Fibroblast of lung (primary cell): ENCODE data around the gene METRNL. TPM values are rescaled to one million over a fixed set of nuclear protein-coding genes. Genes with fewer than 3 reads are reported as not detected.
"Not testable (repeated sequence)": the region's sequence is repeated elsewhere in the genome, so short reads cannot be mapped to it uniquely, and the experiment has no call there.

Experiments used
- DNase-seq, 2 donors: peaks; one replicate each; pipeline versions ENCODE4 v3.0.0 to v3.0.0-alpha.2; 2010; ENCODE audit warnings: low read depth in 2 of 2
- H2AFZ ChIP-seq: 2 replicates; pipeline ENCODE4 v1.5.1; 2012; ENCODE audit warnings: low read length, control low read depth, inconsistent platforms
- H3K27ac ChIP-seq: 2 replicates; pipeline ENCODE4 v1.5.1; 2011; ENCODE audit warnings: low read length, control low read depth; ENCODE audit not compliant: insufficient read depth
- H3K27me3 ChIP-seq: 2 replicates; pipeline ENCODE4 v1.5.1; 2011; ENCODE audit warnings: mild to moderate bottlenecking, low read length; ENCODE audit not compliant: control insufficient read depth, insufficient read depth
- H3K36me3 ChIP-seq: 2 replicates; pipeline ENCODE4 v1.5.1; 2011; ENCODE audit warnings: low read length; ENCODE audit not compliant: control insufficient read depth, insufficient read depth
- H3K4me1 ChIP-seq: 2 replicates; pipeline ENCODE4 v1.5.1; 2011; ENCODE audit warnings: low read length; ENCODE audit not compliant: control insufficient read depth, insufficient read depth; ENCODE audit errors: extremely low read depth
- H3K4me2 ChIP-seq: 2 replicates; pipeline ENCODE4 v1.5.1; 2011; ENCODE audit warnings: low read length, control low read depth; ENCODE audit not compliant: insufficient read depth; ENCODE audit errors: extremely low read depth
- H3K4me3 ChIP-seq, 4 experiments: fragments of 200-600 bp in 1 of 4; sonication (generic) in 1 of 4; replicated peaks in 1 of 4; 2 replicates each; pipeline ENCODE4 v1.5.1; 2011 to 2016; ENCODE audit warnings: low read length in 4 of 4, low read depth in 3 of 4, mild to moderate bottlenecking in 3 of 4, control low read depth in 2 of 4, inconsistent platforms in 1 of 4, mixed read lengths in 1 of 4; ENCODE audit not compliant: insufficient read depth in 1 of 4; ENCODE audit errors: control extremely low read depth in 1 of 4
- H3K79me2 ChIP-seq: 2 replicates; pipeline ENCODE4 v1.5.1; 2012; ENCODE audit warnings: mild to moderate bottlenecking, low read length, inconsistent platforms; ENCODE audit not compliant: control insufficient read depth, insufficient read depth
- H3K9ac ChIP-seq: 2 replicates; pipeline ENCODE4 v1.5.1; 2011; ENCODE audit warnings: mild to moderate bottlenecking, low read length, control low read depth; ENCODE audit not compliant: insufficient read depth
- H3K9me3 ChIP-seq: 2 replicates; pipeline ENCODE4 v1.5.1; 2012; ENCODE audit warnings: low read depth, low read length; ENCODE audit not compliant: control insufficient read depth, insufficient read depth
- H4K20me1 ChIP-seq: 2 replicates; pipeline ENCODE4 v1.5.1; 2011; ENCODE audit warnings: low read length; ENCODE audit not compliant: control insufficient read depth, insufficient read depth; ENCODE audit errors: extremely low read depth
- CTCF ChIP-seq, 2 donors: IDR thresholded peaks in 1 of 2; conservative IDR thresholded peaks in 1 of 2; 1 replicate in 1 of 2; 2 replicates in 1 of 2; pipeline ENCODE4 v1.5.1; 2011 to 2012; ENCODE audit warnings: low read length in 2 of 2, control low read depth in 1 of 2, inconsistent platforms in 1 of 2, low read depth in 1 of 2, mild to moderate bottlenecking in 1 of 2
- EZH2 ChIP-seq: IDR thresholded peaks from 2 replicates; pipeline ENCODE4 v1.5.1; 2012; ENCODE audit warnings: low read length, control low read depth, mild to moderate bottlenecking; ENCODE audit errors: missing control alignments
- polyA plus RNA-seq, 2 donors: library from polyadenylated mRNA; depleted of rRNA in 1 of 2; stranded (reverse) in 1 of 2; unstranded in 1 of 2; fragments of >200 nt; gene quantifications; 2 replicates each; pipeline ENCODE4 v1.2.1, GENCODE V29; 2011 to 2012; ENCODE audit warnings: missing spikeins in 1 of 2
- total RNA-seq: library from RNA; depleted of rRNA; stranded (reverse); fragments of >200 nt; gene quantifications from 2 replicates; pipeline ENCODE4 v1.2.1, GENCODE V29; 2014

The METRNL gene
- total and polyA plus RNA-seq, 2 donors (not counting 1 experiment from before 2014, with no cell fraction given) = 27.0 to 120 TPM

- H3K27me3 ChIP-seq = peaks cover 6% of the 10 kb centered on the region
- no peak for DNase-seq
- H3K4me2 ChIP-seq = no peak overlapping the region
- H3K4me1 ChIP-seq = no peaks in the 10 kb centered on the region
- H3K9ac ChIP-seq = no peak overlapping the region
- TF ChIP-seq CTCF (conservative IDR thresholded peaks at IDR 0.05 in 1 of 2, IDR thresholded peaks at IDR 0.05 in 1 of 2; ENCODE audit: low read depth in 1 of 2, low read length in 2 of 2) = no peak
- TF ChIP-seq EZH2 = no peak
- no peaks in the 10 kb centered on the region for H3K9me3 ChIP-seq
- H3K27ac ChIP-seq = no peak overlapping the region
- H3K36me3 ChIP-seq = no peaks in the 10 kb centered on the region
- H3K79me2 ChIP-seq = no peaks in the 10 kb centered on the region
- H2AFZ ChIP-seq = no peak overlapping the region
- H3K4me3 ChIP-seq = no peak overlapping the region
- H4K20me1 ChIP-seq = no peaks in the 10 kb centered on the region
Observed at GRCh38 chr17:83137523-83137922, 58.1 kb downstream of the METRNL start.

- no peak overlapping the region for H3K27ac ChIP-seq
- no peak overlapping the region for H3K4me3 ChIP-seq
- H2AFZ ChIP-seq = no peak overlapping the region
- H3K36me3 ChIP-seq = no peaks in the 10 kb centered on the region
- no peak for DNase-seq
- no peak overlapping the region for H3K4me2 ChIP-seq
- no peak for TF ChIP-seq CTCF (conservative IDR thresholded peaks at IDR 0.05 in 1 of 2, IDR thresholded peaks at IDR 0.05 in 1 of 2; ENCODE audit: low read depth in 1 of 2, low read length in 2 of 2)
- TF ChIP-seq EZH2 = no peak
- no peaks in the 10 kb centered on the region for H4K20me1 ChIP-seq
- no peak overlapping the region for H3K9ac ChIP-seq
- H3K9me3 ChIP-seq = no peaks in the 10 kb centered on the region
- H3K79me2 ChIP-seq = no peaks in the 10 kb centered on the region
- H3K27me3 ChIP-seq = peaks cover 6% of the 10 kb centered on the region
- H3K4me1 ChIP-seq = no peaks in the 10 kb centered on the region
Observed at GRCh38 chr17:83138820-83139219, 59.4 kb downstream of the METRNL start.

- DNase-seq, H3K79me2 ChIP-seq, H3K27me3 ChIP-seq, H3K4me1 ChIP-seq, H3K9me3 ChIP-seq, H3K9ac ChIP-seq, H3K4me3 ChIP-seq, H4K20me1 ChIP-seq, H2AFZ ChIP-seq, H3K4me2 ChIP-seq, H3K36me3 ChIP-seq, H3K27ac ChIP-seq: not testable (repeated sequence)
Observed at GRCh38 chr17:83139541-83140248, 60.3 kb downstream of the METRNL start.

GRCh38 chr17:83140249-83140566 lies 60.8 kb downstream of the METRNL start:
- H3K4me2 ChIP-seq, H3K36me3 ChIP-seq, H3K9me3 ChIP-seq, DNase-seq, H3K9ac ChIP-seq, H3K27ac ChIP-seq, H3K27me3 ChIP-seq, H4K20me1 ChIP-seq, H3K79me2 ChIP-seq, H3K4me1 ChIP-seq, H3K4me3 ChIP-seq, H2AFZ ChIP-seq: not testable (repeated sequence)
